Thyroid gland (tissue), 4 donors: Measurements from ENCODE around the gene MINDY4.

Experiments used
- POLR2A ChIP-seq, 2 donors: fragments of 450-650 bp; IDR thresholded peaks; one replicate each; pipeline ENCODE4 v1.6.1; 2017; ENCODE audit warnings: antibody characterized with exemption in 2 of 2, mild to moderate bottlenecking in 2 of 2, moderate library complexity in 1 of 2
- TF ChIP-seq, protein P1 (sequence below), 6 experiments: fragments of 200-600 bp in 3 of 6; fragments of 450-650 bp in 3 of 6; sonication (generic) in 3 of 6; IDR thresholded peaks; one replicate each; pipeline ENCODE4 v1.5.1; 2016 to 2019; ENCODE audit warnings: antibody characterized with exemption in 6 of 6, mild to moderate bottlenecking in 2 of 6, inconsistent platforms in 1 of 6, moderate library complexity in 1 of 6

DNA sequence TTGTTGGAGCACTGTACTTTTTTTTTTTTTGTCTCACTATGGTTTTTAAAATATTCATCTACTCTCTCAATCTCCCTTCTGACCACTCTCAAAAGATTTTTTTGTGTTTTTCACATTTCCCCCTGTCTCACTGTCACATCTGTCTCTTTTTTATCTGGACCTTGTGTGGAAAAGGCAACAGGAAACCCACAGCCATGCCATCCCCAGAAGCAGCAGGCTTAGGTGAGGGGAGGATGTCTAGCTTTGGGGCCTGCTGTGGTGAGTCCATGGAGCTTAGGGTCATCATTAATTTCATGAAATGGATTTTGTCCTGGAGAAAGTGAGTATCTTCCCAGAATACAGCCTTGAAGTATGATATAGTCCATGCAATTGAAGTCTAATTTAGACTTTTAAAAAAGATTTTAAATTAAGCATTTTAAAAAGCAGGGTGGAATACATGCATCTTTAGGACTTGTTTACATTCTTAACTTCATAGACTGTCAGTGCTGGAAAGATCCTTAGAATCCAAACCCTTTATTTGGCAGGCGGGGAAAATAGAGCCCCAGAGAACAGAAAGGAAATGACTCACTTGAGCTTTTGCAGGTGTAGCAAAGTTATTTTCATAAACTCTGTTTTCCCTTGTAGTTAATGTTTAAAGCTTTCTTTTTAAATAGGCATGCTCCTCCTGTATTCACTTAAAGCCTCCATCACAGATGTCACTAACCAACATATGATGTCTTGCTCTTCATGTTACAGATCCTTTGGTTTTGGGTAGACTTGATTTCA lies 25.1 kb downstream of the MINDY4 start:
- no peak for TF ChIP-seq POLR2A (IDR thresholded peaks at IDR 0.05)
- TF ChIP-seq, protein P1, sequence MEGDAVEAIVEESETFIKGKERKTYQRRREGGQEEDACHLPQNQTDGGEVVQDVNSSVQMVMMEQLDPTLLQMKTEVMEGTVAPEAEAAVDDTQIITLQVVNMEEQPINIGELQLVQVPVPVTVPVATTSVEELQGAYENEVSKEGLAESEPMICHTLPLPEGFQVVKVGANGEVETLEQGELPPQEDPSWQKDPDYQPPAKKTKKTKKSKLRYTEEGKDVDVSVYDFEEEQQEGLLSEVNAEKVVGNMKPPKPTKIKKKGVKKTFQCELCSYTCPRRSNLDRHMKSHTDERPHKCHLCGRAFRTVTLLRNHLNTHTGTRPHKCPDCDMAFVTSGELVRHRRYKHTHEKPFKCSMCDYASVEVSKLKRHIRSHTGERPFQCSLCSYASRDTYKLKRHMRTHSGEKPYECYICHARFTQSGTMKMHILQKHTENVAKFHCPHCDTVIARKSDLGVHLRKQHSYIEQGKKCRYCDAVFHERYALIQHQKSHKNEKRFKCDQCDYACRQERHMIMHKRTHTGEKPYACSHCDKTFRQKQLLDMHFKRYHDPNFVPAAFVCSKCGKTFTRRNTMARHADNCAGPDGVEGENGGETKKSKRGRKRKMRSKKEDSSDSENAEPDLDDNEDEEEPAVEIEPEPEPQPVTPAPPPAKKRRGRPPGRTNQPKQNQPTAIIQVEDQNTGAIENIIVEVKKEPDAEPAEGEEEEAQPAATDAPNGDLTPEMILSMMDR (IDR thresholded peaks at IDR 0.05): no peak
